HCEC 1CT (cell line): ENCODE measurements around the gene OAT.

ENCODE experiments used
- DNase-seq: peaks from one replicate; pipeline ENCODE4 v3.0.0-alpha.2; 2017

Gene OAT

DNA sequence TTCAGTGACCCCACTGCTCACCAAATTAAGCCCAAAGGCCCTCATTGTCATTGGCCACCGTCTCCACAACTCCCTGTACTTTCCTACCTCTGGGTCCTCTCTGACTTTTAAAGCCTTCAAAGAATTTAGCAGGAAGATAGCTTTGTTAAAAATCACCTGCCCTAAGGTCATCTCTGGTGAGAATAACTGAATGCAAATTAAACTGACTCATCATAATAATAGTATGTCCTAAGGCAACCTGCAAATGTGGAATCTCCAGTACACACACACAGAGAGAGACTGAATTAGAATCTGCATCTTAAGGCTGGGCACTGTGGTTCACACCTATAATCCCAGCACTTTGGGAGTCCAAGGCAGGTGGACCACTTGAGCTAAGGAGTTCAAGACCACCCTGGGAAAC lies 24.1 kb downstream of the OAT start:
- no peak for DNase-seq

DNA sequence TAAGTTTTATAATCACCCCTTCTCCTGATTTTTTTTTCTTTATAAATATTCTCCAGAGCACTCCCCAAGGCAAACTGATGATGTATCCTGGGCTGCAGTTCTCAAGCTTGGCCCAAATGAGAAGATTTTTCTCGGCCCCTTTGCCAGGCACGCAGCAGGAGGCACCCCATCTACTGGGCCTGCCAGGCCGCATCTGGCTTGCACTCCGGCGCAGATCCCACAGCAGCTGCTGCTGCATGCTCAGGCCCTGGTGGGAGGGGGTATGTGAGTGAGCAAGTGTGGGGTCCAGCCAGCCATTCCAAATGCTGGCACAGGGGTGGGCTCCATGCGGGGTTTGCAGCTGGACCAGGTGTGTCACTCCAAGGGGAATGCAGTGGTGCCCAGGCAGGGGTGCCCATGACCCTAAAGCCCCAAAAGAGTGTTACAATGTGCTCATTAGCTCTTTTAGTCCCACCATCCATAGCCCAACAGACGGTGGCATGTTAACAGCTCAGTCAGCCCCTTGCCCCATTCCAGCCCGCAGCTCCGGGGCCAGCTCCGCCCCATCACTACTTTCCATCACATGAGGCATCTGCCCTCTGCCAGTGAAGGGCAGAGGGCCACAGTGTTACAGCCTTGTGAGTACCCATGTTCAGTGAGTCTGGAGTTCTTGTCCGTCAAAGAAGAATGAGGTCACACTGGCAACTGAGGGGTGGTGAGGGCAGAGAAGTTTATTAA lies 25.9 kb downstream of the OAT start:
- no peak for DNase-seq

DNA sequence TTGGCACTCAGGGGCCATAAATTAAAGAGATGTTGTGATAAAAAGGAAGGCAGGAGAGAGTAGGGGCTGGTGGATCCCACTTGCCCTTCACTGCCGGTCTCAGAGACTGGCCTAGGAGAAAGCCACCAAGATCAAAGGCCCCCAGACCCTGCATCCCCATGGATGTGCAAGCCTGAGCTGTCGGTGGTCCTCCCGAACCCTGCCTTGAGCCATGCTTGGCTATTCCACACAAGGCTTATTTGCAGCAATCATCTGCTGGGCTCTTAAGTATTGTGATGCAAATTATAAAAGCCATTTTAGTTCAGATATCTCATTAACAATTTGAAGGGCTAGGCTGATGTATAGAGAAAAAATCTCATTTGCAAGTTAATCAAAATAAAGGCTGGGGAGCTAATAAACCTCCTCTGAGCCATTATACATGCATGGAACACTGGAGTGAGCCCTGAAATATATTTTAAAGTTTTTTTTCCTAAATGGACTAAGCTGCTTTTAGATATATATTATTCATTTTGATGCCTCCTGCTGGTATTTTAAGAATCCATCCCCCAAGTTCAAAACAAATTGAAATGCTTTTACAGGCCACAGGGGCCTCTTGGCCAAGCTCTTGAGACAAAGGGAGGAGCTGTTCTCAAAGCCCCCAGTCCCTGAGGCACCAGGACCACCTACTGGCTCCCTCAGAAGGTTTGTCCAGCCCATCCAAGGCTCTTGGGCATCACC lies 28.1 kb downstream of the OAT start:
- no peak for DNase-seq

DNA sequence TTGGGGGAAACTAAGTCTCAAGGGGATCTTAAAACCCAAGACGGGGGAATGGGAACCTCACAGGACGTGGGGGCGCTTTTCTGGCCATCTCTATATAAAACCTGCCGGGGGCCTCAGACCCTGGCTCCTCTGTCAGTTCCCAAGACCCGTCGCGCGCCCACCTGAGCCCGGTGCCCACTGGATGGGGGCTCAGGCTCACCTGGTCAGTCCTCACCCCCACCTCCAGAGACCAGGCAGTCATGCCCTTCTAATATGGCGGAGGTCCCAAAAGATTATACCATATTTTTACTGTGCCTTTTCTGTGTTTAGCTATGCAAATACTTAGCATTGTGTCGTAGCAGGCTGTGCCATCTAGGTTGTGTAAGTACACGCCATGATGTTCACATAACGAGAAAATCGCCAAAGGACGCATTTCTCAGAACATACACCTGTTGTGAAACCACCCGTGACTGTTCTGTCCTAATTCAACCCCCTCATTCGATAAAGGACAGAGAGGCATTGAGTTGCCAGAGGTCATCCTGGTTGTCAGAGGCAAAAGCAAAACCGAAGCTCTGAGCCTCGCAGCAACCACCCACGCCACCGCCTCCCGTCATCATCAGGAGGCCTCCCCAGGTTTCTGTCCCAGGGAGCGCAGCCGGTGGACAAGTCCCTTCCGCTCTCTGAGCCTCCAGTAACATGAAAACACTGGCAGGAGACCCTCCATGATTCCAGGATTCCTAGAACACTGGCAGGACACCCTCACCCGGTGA lies 28.9 kb downstream of the OAT start:
- no peak for DNase-seq

DNA sequence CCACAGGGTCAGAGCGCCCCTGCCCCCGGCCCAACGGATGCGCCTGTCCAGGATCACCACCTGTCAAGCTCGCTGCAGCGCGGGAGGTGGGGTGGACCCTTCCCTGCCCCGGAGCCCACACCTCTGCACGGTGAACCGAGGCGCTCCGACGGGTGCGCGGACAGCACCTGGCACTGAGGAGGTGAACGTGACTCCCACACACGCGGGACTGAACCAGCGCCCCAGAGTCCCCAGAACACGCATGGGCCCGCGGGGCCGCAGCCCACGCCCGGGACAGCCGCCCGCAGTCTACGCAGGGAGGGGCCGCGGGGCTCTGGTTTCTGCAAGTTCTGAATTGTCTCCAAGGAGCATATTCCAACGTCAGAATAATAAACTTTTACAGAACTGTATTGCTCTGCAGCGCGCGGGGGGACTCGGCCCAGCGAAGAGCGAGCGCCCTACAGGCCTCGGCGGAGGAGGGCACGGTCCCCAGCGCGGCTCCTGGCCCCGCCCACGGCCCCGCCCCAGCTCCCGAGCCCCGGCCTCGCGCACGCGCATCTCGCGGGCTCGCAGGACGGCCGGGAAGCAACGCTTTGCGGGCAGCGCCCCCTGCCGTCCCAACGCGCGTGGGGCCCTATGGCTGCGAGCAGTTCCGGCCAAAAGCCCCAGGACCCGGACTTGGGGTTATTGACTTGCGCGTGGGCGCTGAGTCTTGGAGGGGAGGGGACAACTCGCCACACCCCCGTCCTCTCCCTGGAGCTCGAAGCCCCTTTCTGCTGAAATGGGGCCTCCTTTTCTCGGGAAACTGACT lies 29.7 kb downstream of the OAT start:
- DNase-seq = peak; percentile 60

DNA sequence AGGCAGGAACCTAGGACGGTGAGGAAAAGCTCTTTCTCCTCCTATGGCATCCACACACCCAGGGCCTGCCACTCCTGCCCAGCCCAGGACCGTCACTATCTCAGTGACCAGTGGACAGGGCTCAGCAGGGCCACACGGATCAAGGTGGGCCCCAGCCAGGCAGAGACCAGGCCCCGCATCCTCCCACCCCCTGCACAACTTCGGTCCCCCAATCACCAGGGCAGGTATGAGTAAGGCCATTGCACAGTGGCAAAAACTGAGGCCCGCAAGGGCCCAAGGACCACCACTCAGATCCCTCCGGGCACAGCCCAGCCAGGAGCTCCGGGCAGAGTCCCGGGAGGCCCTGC lies 30.3 kb downstream of the OAT start:
- DNase-seq = no peak

DNA sequence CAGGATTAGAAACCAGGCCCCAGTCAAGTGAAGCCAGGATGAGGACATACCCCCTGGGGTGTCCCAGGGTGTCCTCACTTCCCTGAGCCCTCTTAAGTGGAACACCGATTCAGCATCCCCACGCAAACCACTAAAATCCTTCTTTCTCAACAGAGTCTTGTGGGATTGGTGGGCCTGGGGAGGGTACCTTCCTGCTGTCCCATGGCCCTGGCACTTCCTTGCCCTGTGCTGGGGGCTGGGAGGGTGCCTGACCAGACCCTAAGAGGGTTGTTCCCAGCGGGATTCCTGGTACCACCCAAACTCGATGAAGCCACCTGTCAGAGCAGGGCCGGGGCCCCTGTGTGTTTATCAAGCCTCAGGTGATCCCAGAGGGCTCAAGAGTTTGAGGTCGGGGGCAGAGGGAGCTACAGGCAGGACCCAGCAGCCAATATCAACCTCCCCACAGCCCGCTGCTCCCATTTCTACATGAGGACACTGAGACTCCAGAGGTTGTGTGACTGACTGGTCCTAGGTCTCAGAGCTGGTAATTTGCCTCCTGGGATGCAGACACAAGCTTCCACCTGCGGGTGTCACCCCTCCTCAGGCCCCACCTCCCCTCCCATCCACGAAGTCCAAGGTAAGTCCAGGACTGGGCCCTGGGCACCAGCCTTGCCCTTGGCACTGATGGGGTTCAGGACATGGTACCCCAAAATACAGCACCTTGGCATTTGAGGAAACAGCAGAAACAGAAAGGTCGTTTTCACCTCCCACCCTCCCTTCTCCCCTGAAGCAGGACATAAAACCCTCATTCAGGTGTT lies 31.4 kb downstream of the OAT start:
- DNase-seq = no peak

DNA sequence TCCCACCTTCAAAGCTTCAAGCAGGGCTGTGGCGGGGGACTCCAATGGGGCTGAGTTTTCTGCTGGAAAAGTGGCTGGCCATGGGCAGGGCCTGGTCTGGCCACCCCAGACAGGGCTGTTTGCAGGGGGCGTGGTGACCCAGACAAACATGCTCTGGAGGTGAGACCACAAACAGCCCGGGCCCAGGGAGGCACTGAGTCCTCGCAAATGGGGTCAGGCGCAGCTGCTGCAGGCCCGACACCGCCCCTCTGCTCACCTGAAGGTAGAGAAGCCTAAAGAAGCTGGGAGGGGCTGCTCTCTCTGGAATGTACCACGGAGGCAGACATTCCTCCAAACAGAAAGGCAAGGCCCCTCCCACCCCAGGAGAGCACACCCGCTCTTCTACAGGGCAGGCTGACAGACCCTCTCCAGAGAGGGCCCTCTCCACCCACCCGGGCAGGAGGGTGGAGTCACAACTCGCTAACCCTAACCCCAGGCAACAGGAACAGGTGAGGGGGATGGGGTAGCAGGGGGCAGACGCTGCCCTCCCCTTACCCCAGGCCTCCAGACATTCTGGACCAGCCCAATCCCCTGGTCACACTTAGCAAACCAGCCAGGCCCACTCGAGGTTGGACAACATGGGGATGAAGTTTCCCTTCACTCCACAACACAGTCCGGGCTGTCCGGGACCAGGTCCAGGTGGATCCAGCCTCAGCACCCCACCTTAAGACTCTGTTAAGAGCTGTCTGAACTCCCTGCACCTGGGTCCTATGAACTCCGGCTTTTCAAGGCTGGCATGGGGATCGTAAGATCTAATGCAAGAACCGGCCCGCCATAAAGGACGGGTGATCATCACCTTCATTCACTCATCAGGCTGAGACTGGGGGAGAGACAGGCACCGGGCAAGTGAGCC lies 32.3 kb downstream of the OAT start:
- DNase-seq = no peak

DNA sequence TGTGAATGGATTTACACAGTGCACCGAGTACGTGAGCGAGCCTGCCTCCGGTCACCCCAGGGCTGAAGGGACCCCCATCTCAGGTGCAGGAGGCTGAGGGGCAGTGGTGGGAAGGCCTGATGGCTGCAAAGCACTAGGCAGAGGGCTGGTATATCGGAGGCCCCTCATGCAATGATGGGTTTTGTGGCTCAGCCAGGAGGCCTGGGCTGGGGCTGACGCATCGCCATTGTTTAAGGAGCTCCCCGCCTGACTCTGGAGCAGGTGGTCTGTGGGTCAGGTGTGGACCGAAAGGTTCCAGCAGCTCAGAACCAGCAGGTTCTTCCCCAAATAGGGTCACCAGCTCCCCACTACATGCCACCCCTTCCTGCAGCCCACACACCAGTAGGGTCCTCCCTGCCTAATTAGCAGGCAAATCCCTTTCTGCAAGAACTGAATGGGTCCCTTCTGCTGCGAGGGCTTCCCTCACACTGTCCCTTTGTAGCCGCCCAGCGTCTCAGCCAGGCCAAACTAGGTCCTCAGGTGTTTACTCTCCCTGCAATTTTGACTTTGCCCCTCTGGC lies 33.0 kb downstream of the OAT start:
- DNase-seq = no peak

DNA sequence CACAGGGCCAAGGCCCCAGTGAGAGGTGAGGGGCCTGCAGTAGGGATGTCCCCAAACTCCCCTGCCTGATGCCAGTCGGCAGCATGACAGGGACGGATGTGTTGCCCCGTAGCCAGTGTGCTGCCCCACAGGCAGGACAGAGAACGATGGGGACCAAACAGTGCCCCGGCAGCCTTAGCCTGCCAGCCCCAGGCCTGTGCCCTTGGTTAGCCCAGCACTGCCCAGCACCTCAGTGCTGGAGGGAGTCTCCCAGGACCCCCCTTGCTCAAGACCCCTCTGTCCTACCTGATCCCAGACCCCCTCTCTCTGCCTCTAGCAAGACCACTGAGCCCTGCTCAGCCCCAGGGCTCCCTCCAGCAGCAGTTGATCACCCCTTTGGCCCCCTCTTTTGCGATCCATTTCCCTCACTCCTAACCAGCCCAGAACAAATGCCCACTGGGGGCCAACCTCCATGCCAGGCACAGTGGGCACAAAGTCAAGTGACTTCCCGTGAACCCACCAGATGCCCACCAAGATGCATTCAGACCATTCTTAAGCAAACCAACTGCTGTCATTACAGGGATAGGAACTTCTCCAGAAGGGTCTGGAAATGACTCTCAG lies 34.0 kb downstream of the OAT start:
- DNase-seq = no peak

DNA sequence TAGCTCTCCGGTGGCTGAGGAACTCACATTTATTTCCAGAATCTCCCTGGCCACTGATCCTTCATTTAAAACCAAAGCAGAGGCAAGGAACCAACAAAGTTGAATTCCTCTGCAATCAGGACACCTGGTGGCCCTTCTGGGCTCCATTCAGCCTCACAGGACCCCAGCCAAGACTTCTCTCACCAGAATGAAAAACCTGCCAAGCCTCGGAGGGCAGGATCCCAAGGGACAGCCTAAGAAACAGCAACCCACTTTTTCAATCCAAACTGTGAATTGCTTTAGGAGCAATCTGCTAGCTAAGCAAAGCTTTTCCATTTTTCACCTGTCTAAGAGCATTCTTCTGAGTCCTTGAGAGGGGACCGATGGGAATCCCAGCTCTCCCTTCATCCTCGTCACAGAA lies 34.6 kb downstream of the OAT start:
- no peak for DNase-seq

DNA sequence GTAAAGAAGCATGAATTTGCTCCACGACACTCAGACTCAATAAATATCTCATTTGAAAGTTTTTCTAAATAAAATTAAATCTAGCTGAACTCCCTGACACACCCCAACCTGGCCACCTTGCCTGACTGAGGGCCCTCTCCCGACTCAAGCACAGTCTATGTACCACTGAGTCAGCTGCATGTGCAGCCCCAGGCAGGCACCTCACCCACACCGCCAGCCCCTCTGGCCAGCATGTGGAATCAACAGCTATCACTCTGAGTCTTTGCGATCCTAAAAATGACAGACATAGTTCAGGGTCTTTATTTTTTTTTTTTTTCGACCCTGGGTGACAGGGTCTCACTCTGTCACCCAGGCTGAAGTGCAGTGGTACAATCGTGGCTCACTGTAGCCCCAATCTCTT lies 35.2 kb downstream of the OAT start:
- no peak for DNase-seq

DNA sequence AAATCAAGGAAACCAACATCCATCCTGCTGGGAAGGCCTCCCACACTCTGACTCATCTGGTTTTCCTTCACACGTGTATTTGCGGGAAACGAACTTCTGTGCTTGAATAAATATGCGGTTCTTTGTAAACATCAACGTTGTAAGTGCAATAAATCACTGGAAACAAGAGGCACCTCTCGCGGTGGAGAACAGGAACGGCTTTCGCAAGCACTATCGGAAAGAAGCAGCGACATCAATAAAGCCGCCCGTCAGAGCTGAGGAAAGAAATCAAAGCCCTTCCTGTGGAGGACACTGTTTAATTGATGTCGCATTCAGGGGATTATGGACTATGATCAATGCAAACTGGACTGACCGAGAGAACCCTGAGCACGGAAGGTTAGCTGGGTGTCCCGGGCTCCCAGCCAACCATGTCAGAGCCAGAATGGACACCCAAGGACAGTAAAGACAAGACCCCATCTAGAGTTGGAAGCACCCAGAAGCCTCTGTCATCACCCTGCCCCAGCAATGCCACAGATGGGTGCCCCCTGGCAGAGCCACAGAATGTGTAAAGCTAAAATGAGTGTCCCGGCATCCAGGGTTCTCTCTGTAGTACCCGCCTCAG lies 37.6 kb downstream of the OAT start:
- no peak for DNase-seq

DNA sequence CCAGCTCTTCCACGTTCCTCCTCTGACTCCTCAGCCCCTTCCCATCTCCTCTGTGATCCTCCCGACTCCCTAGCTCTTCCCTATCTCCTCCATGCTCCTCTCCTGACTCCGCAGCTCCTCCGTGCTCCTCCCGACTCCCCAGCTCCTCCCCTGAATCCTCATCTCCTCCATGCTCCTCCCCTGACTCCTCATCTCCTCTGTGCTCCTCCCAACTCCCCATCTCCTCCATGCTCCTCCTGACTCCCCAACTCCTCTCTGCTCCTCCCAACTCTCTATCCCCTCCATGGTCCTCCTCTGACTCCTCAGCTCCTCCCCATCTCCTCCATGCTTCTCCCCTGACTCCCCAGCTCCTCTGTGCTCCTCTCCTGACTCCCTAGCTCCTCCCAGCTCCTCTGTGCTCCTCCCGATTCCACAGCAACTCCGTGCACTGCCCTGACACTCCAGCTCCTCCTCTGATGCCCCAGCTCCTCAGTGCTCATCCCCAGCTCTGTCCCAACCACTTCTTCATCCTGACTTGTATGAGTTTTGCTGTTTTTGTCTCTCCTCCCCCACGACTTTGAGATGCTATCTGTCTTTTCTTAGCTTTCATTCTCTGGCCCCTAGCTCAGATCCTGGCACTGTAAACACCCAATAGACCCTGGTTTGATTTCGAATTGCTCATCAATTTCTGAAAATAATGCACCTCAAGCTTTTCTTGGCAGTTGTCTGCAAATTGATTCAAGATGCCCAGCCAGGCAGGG lies 38.3 kb downstream of the OAT start:
- DNase-seq = no peak

DNA sequence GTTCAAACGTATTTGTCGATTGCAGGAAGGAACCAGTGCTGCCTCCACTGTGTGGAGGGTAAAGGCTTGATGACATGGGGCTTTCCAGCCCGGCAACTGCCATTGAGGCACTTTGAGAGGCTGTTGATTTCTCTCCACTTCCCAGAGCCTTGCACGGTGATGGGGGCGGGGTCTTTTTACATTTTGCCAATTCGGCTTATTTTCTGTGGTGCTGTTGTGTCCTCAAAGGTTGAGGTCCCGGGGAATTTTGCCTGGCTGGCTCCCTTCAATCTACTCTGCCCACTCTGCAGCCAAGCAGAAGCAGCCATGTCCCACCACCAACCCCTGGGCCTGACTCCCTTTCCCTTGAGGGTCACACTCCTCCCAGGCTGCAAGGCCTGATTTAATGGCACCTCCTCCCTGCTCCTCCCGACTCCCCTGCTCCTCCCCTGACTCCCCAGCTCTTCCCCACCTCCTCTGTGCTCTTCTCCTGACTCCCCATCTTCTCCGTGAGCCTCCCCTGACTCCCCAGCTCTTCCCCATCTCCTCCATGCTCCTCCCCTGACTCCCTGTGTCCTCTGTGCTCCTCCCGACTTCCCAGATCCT lies 39.0 kb downstream of the OAT start:
- DNase-seq = no peak

DNA sequence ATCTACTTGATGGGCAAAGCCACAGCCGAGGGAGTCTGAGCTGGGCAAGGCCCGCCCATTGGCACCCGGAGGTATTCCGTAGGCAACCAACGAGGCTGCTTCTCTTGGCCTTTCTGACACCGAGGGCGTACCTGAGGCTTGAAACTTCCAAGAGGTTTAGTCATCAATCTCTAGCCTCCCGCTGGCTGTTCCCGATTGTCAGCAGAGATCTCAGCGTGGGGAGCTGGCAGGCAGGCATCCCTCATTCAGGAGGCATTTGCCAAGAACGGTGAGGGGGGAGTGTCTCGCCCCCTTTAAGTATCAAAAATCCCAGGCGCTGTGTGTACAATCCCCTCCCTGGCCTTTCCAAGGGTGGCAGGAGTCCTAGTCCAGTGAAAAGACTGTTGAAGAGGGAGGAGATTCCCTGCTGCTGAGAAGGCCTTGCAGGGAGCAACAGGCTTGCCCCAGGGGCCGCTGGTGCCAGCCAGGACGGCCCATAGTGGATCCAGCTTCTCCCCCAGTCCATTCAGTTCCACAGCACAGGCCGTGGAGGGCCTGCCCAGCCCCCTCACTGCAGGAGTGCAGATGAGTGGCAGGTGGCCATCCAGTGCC lies 39.7 kb downstream of the OAT start:
- no peak for DNase-seq

DNA sequence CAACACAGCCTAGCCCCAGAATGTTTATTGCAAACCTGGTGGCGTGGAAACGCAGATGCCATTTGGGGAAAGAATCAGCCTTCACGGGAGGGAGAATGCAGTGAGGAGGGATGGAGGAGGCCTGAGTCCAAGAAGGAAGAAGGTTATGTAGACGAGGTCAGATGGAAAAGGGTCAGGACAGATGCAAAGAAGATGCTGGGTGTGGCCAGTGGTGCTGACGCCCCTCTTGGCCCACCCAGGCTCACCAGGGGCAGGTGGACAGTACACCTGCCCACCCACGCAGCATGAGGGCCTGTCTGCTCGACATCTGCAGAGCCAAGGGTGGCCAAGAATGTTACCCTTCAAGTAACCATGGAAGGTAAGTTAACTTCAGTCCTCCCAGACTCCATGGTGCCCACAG lies 40.5 kb downstream of the OAT start:
- DNase-seq = no peak

DNA sequence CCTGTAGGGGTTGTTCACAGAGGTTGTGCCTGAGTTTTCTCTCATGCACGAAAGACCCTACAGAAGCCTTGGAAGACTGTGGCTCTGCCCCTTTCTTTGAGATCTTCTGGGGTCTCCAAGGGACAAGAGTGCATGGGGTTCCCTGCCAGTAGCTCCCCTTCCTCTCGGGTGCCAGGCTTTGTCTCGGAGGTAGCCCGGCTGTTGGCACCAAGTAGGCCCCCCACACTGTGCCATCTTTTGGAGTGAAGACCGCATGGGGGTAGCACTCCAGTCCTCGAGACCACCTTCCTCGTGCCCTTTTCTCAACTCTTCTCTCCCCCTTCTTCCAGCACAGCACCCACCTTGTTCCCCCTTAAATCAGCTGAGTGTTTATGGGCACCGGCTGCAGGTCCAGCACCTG lies 41.6 kb downstream of the OAT start:
- no peak for DNase-seq

DNA sequence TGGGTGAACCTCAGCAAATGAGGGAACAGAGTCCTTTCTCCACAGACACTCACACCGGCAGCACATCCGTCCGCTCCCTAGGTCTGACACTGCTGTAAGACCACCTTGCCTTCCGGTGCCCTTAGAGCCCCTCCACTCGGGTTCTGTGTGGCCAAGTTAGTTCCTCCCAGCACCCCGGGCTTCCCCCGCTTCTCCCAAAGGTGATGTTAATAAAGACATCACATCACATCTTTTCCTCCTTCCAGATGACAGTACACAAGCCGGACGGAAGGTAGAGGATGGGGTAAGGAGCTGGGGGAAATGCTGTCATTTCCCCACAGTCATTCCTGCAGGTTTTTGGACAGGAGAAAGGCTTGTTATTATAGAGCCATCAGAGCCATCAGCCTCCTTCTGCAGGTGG lies 42.3 kb downstream of the OAT start:
- DNase-seq = no peak
